Neural cell (in vitro differentiated cells): ENCODE measurements around the gene SYNRG. TPM values are rescaled to one million over a fixed set of nuclear protein-coding genes. Genes with fewer than 3 reads are reported as not detected.

ENCODE experiments used
- H2AFZ ChIP-seq: fragments of 200-600, 300-800 bp; sonication (generic), shearing (Covaris generic); 2 replicates; pipeline ENCODE4 v1.6.0; 2014; ENCODE audit warnings: low read depth, mild to moderate bottlenecking, antibody characterized with exemption, low read length, moderate library complexity
- H3F3A ChIP-seq: fragments of 200-600 bp; shearing (Covaris generic); 2 replicates; pipeline ENCODE4 v1.6.1; 2016; ENCODE audit warnings: mild to moderate bottlenecking, moderate library complexity, mixed read lengths, antibody characterized with exemption, low read length; ENCODE audit not compliant: insufficient read depth, poor library complexity, severe bottlenecking
- H3K27ac ChIP-seq: fragments of 200-600, 300-800 bp; sonication (generic), shearing (Covaris generic); 2 replicates; pipeline ENCODE4 v1.5.1; 2014; ENCODE audit warnings: mild to moderate bottlenecking, low read length, moderate library complexity
- H3K27me3 ChIP-seq: fragments of 300-800, 200-600 bp; sonication (generic), shearing (Covaris generic); 2 replicates; pipeline ENCODE4 v1.6.0; 2014; ENCODE audit warnings: mild to moderate bottlenecking, low read depth, low read length, moderate library complexity; ENCODE audit not compliant: insufficient read depth
- H3K36me3 ChIP-seq: fragments of 300-800, 200-600 bp; sonication (generic), shearing (Covaris generic); 2 replicates; pipeline ENCODE4 v1.5.1; 2014; ENCODE audit warnings: mild to moderate bottlenecking, antibody characterized with exemption, low read length, moderate library complexity; ENCODE audit not compliant: insufficient read depth
- H3K4me2 ChIP-seq: fragments of 300-800, 200-600 bp; sonication (generic), shearing (Covaris generic); 2 replicates; pipeline ENCODE4 v1.6.0; 2014; ENCODE audit warnings: mild to moderate bottlenecking, low read length
- H3K4me3 ChIP-seq: fragments of 300-800, 200-600 bp; sonication (generic), shearing (Covaris generic); 2 replicates; pipeline ENCODE4 v1.5.1; 2014; ENCODE audit warnings: mild to moderate bottlenecking, low read length, moderate library complexity
- H3K79me2 ChIP-seq: fragments of 200-600 bp; shearing (Covaris generic); replicated peaks from 2 replicates; pipeline ENCODE4 v1.6.0; 2014; ENCODE audit warnings: mild to moderate bottlenecking, low read length, moderate library complexity; ENCODE audit not compliant: insufficient read depth
- H3K9ac ChIP-seq: fragments of 300-800, 200-600 bp; sonication (generic), shearing (Covaris generic); 2 replicates; pipeline ENCODE4 v1.6.1; 2016; ENCODE audit warnings: mild to moderate bottlenecking, low read length, mixed read lengths
- H3K9me2 ChIP-seq: fragments of 200-600 bp; shearing (Covaris generic); 2 replicates; pipeline ENCODE4 v1.6.1; 2016; ENCODE audit warnings: mild to moderate bottlenecking, low read length, mixed read lengths; ENCODE audit not compliant: insufficient read depth
- H3K9me3 ChIP-seq: fragments of 200-600, 300-800 bp; sonication (generic), shearing (Covaris generic); 2 replicates; pipeline ENCODE4 v1.6.1; 2016; ENCODE audit warnings: mild to moderate bottlenecking, mixed run types, low read length, moderate library complexity, mixed read lengths
- H4K20me1 ChIP-seq: fragments of 200-600 bp; shearing (Covaris generic); 2 replicates; pipeline ENCODE4 v1.6.1; 2016; ENCODE audit warnings: mild to moderate bottlenecking, mixed run types; ENCODE audit not compliant: insufficient read depth
- CTCF ChIP-seq: fragments of 450-650 bp; IDR thresholded peaks from 2 replicates; pipeline ENCODE4 v1.5.1; 2014; ENCODE audit warnings: antibody characterized with exemption, mild to moderate bottlenecking, moderate library complexity; ENCODE audit not compliant: poor library complexity, severe bottlenecking
- EP300 ChIP-seq: fragments of 450-650 bp; conservative IDR thresholded peaks from 2 replicates; pipeline ENCODE4 v1.6.1; 2014; ENCODE audit warnings: antibody characterized with exemption, mild to moderate bottlenecking, moderate library complexity; ENCODE audit not compliant: poor library complexity, severe bottlenecking
- EZH2 ChIP-seq: fragments of 200-600, 300-800 bp; shearing (Covaris generic), sonication (generic); IDR thresholded peaks from 2 replicates; pipeline ENCODE4 v1.6.1; 2014; ENCODE audit warnings: antibody characterized with exemption, low read length, borderline replicate concordance, mild to moderate bottlenecking; ENCODE audit not compliant: insufficient read depth, poor library complexity, severe bottlenecking
- MXI1 ChIP-seq: fragments of 450-650 bp; conservative IDR thresholded peaks from 2 replicates; pipeline ENCODE4 v1.6.1; 2014; ENCODE audit warnings: antibody characterized with exemption, mild to moderate bottlenecking; ENCODE audit not compliant: poor library complexity, severe bottlenecking
- POLR2AphosphoS5 ChIP-seq: IDR thresholded peaks from 2 replicates; pipeline ENCODE4 v1.6.1; 2012
- RAD21 ChIP-seq: fragments of 450-650 bp; conservative IDR thresholded peaks from 2 replicates; pipeline ENCODE4 v1.6.1; 2014; ENCODE audit warnings: antibody characterized with exemption, mild to moderate bottlenecking, moderate library complexity
- REST ChIP-seq: IDR thresholded peaks from 2 replicates; pipeline ENCODE4 v1.6.1; 2012; ENCODE audit warnings: borderline replicate concordance
- SMC3 ChIP-seq: fragments of 450-650 bp; conservative IDR thresholded peaks from 2 replicates; pipeline ENCODE4 v1.6.1; 2014; ENCODE audit warnings: antibody characterized with exemption, mild to moderate bottlenecking, moderate library complexity; ENCODE audit not compliant: poor library complexity
- TAF1 ChIP-seq: IDR thresholded peaks from 2 replicates; pipeline ENCODE4 v1.6.1; 2012; ENCODE audit warnings: low read depth
- polyA plus RNA-seq: library from polyadenylated mRNA; depleted of rRNA; stranded (reverse); fragments of >200 nt; gene quantifications from 2 replicates; pipeline ENCODE4 v1.2.3, GENCODE V29; 2014

The SYNRG gene
- polyA plus RNA-seq, 1 donor from 2014 or later = 16.1 TPM

GRCh38 chr17:37538981-37539659 is 70.1 kb downstream of the SYNRG start:
- H3K79me2 ChIP-seq = no peaks in the 10 kb centered on the region
- TF ChIP-seq POLR2AphosphoS5 = no peak
- TF ChIP-seq EZH2 = no peak
- no peak for TF ChIP-seq CTCF
- no peak for TF ChIP-seq REST
- no peak for TF ChIP-seq MXI1
- no peak for TF ChIP-seq EP300
- TF ChIP-seq TAF1 = no peak
- TF ChIP-seq RAD21 = no peak
- no peak for TF ChIP-seq SMC3
- H3K36me3 ChIP-seq = peaks cover 6% of the 10 kb centered on the region

GRCh38 chr17:37535906-37536305 is 73.3 kb downstream of the SYNRG start:
- TF ChIP-seq TAF1 (no peak), SMC3 (no peak), EP300 (no peak), POLR2AphosphoS5 (no peak), RAD21 (no peak), CTCF (no peak)
- H3K27me3 ChIP-seq = no peaks in the 10 kb centered on the region
- H3K4me3 ChIP-seq = no peak overlapping the region
- H4K20me1 ChIP-seq = no peaks in the 10 kb centered on the region
- H3K79me2 ChIP-seq = no peaks in the 10 kb centered on the region
- no peak overlapping the region for H3K9ac ChIP-seq
- no peak overlapping the region for H3K4me2 ChIP-seq
- H3K9me2 ChIP-seq = no peaks in the 10 kb centered on the region
- no peaks in the 10 kb centered on the region for H3F3A ChIP-seq
- H2AFZ ChIP-seq = no peak overlapping the region
- no peaks in the 10 kb centered on the region for H3K36me3 ChIP-seq
- H3K27ac ChIP-seq = no peak overlapping the region
- H3K9me3 ChIP-seq = no peaks in the 10 kb centered on the region

More at GRCh38 chr17:37538981-37539659, 70.1 kb downstream of the SYNRG start:
- Histone ChIP-seq H3K9me3 (no peaks in the 10 kb centered on the region), H3K9ac (no peak overlapping the region), H3K27ac (no peak overlapping the region), H4K20me1 (no peaks in the 10 kb centered on the region), H3K9me2 (no peaks in the 10 kb centered on the region), H3F3A (no peaks in the 10 kb centered on the region), H3K4me2 (no peak overlapping the region), H2AFZ (no peak overlapping the region), H3K4me3 (no peak overlapping the region), H3K27me3 (no peaks in the 10 kb centered on the region)
